Cardiac septum (tissue), 1 donor: ENCODE measurements around the gene HSD3B7. TPM values are rescaled to one million over a fixed set of nuclear protein-coding genes. Genes with fewer than 3 reads are reported as not detected.
"Not testable (repeated sequence)": the region's sequence is repeated elsewhere in the genome, so short reads cannot be mapped to it uniquely, and the experiment has no call there.

Experiments used
- DNase-seq: peaks from one replicate; pipeline ENCODE4 v3.0.0-alpha.2; 2020; ENCODE audit warnings: low spot score
- intact Hi-C: fragments of 100-400 bp; cut with DNase I; formaldehyde crosslinking; loops from one replicate; pipeline ENCODE4 v1.14.0; 2022
- total RNA-seq: library from RNA; stranded (reverse); fragmentation: NEBNext Ultra II Directional; extraction: Animal tissue kit (Norgen Biotek cat#: 25700); gene quantifications from one replicate; pipeline ENCODE4 v1.2.1, GENCODE V29; 2021
- donor health status: DM: no; HTN: no; CAD: no.

The HSD3B7 gene
- total RNA-seq, 1 donor from 2014 or later: 5.4 TPM

GRCh38 chr16:31009894-31010584 lies 25.0 kb downstream of the HSD3B7 start:
- intact Hi-C loops: no loop called here
- no peak for DNase-seq

GRCh38 chr16:31010585-31011325 lies 25.7 kb downstream of the HSD3B7 start, which contains the start of gene STX1B:
TSS of gene STX1B (minus strand) at chr16:31010638. CDS start at chr16:31010396, 242 bp downstream.
- DNase-seq: no peak

GRCh38 chr16:31011815-31012214 lies 26.8 kb downstream of the HSD3B7 start:
- intact Hi-C loops, DNase-seq: not testable (repeated sequence)

More at GRCh38 chr16:31010585-31011325, 25.7 kb downstream of the HSD3B7 start, which contains the start of gene STX1B:
- intact Hi-C loops: no loop called here

- DNase-seq, intact Hi-C loops: not testable (repeated sequence)
Observed at GRCh38 chr16:31013292-31013691, 28.3 kb downstream of the HSD3B7 start.

GRCh38 chr16:31016018-31016417 lies 31.0 kb downstream of the HSD3B7 start:
- no peak for DNase-seq
- intact Hi-C loops: no loop called here

GRCh38 chr16:31017756-31018155 lies 32.7 kb downstream of the HSD3B7 start:
- intact Hi-C loops, DNase-seq: not testable (repeated sequence)

- no peak for DNase-seq
- intact Hi-C loops: no loop called here
Observed at GRCh38 chr16:31020536-31020935, 35.5 kb downstream of the HSD3B7 start.

GRCh38 chr16:31022544-31023251 lies 37.7 kb downstream of the HSD3B7 start:
- intact Hi-C loops: loop anchor here (2.0 kb wide), 1 partner anchor 20 kb away; no protein-coding TSS in a partner anchor
- no peak for DNase-seq

GRCh38 chr16:31023252-31023602 lies 38.2 kb downstream of the HSD3B7 start:
- no peak for DNase-seq
- intact Hi-C loops: loop anchor here (2.0 kb wide), 1 partner anchor 20 kb away; no protein-coding TSS in a partner anchor

- intact Hi-C loops: loop anchor here (2.0 kb wide), 1 partner anchor 19 kb away; no protein-coding TSS in a partner anchor
- DNase-seq: no peak
Observed at GRCh38 chr16:31023627-31024226, 38.7 kb downstream of the HSD3B7 start.

- intact Hi-C loops: no loop called here
Observed at GRCh38 chr16:31025339-31025738, 40.3 kb downstream of the HSD3B7 start.

GRCh38 chr16:31029272-31029671 lies 44.3 kb downstream of the HSD3B7 start:
- intact Hi-C loops: no loop called here
- DNase-seq: no peak

More at GRCh38 chr16:31025339-31025738, 40.3 kb downstream of the HSD3B7 start:
- DNase-seq: no peak

GRCh38 chr16:31031276-31031675 lies 46.3 kb downstream of the HSD3B7 start:
- DNase-seq: no peak
- intact Hi-C loops: loop anchor here (5.0 kb wide), 1 partner anchor 41 kb away; the partner anchor contains the start of genes ZNF646 and ZNF668

- intact Hi-C loops: loop anchor here (5.0 kb wide), 1 partner anchor 39 kb away; the partner anchor contains the start of genes ZNF646 and ZNF668
- DNase-seq: peak; percentile 100
Observed at GRCh38 chr16:31032736-31033708, 48.0 kb downstream of the HSD3B7 start, which contains the start of gene STX4. TSS of gene STX4 (plus strand) at chr16:31033558. CDS start at chr16:31033806, 248 bp downstream.

- intact Hi-C loops: loop anchor here (5.0 kb wide), 1 partner anchor 38 kb away; the partner anchor contains the start of genes ZNF646 and ZNF668
- peak; percentile 96 for DNase-seq
Observed at GRCh38 chr16:31033709-31034492, 48.9 kb downstream of the HSD3B7 start.

GRCh38 chr16:31036691-31037090 lies 51.7 kb downstream of the HSD3B7 start:
- intact Hi-C loops: no loop called here
- no peak for DNase-seq
